T-helper 1 cell treated with Interleukin-12 subunit alpha and Interleukin-12 subunit beta and Interleukin-4 antibody, amounts not matched to agents 30 μg/mL and 1 μg/mL, for 36 hours (primary cell): Measurements from ENCODE around the gene EDARADD.
A peak's percentile ranks its signal among the peaks of the same experiment; 100 is the strongest.
"Not testable (repeated sequence)": the region's sequence is repeated elsewhere in the genome, so short reads cannot be mapped to it uniquely, and the experiment has no call there.

Experiments used
- H3K27ac Mint-ChIP-seq: one replicate; pipeline ENCODE4 v1.8.0; 2021; ENCODE audit warnings: mild to moderate bottlenecking, mixed read lengths
- H3K27me3 Mint-ChIP-seq: one replicate; pipeline ENCODE4 v1.8.0; 2021; ENCODE audit warnings: low read depth, mixed read lengths
- H3K36me3 Mint-ChIP-seq: one replicate; pipeline ENCODE4 v1.8.0; 2021; ENCODE audit warnings: low read depth, mixed read lengths
- H3K4me1 Mint-ChIP-seq: one replicate; pipeline ENCODE4 v1.8.0; 2021; ENCODE audit warnings: low read depth, mixed read lengths
- H3K4me3 Mint-ChIP-seq: one replicate; pipeline ENCODE4 v1.8.0; 2021; ENCODE audit warnings: mild to moderate bottlenecking, moderate library complexity, mixed read lengths
- H3K9me3 Mint-ChIP-seq: one replicate; pipeline ENCODE4 v1.8.0; 2021; ENCODE audit warnings: mixed read lengths

The EDARADD gene

GRCh38 chr1:236438614-236439013, 44.5 kb downstream of the EDARADD start:
- H3K27me3 Mint-ChIP-seq: no peaks in the 10 kb centered on the region
- no peaks in the 10 kb centered on the region for H3K4me1 Mint-ChIP-seq
- peaks cover 6% of the 10 kb centered on the region for H3K36me3 Mint-ChIP-seq
- no peak overlapping the region for H3K4me3 Mint-ChIP-seq
- no peaks in the 10 kb centered on the region for H3K9me3 Mint-ChIP-seq
- no peak overlapping the region for H3K27ac Mint-ChIP-seq

GRCh38 chr1:236440373-236440772, 46.3 kb downstream of the EDARADD start:
- Mint-ChIP-seq H3K36me3 (peaks cover 3% of the 10 kb centered on the region), H3K27ac (no peak overlapping the region), H3K4me3 (no peak overlapping the region), H3K4me1 (no peaks in the 10 kb centered on the region), H3K9me3 (no peaks in the 10 kb centered on the region), H3K27me3 (no peaks in the 10 kb centered on the region)

GRCh38 chr1:236450779-236451178, 56.7 kb downstream of the EDARADD start:
- Mint-ChIP-seq H3K27ac (no peak overlapping the region), H3K9me3 (no peaks in the 10 kb centered on the region)

GRCh38 chr1:236451796-236452373, 57.8 kb downstream of the EDARADD start:
- H3K27ac Mint-ChIP-seq: no peak overlapping the region
- H3K27me3 Mint-ChIP-seq: no peaks in the 10 kb centered on the region
- no peaks in the 10 kb centered on the region for H3K36me3 Mint-ChIP-seq
- H3K9me3 Mint-ChIP-seq: no peaks in the 10 kb centered on the region
- no peak overlapping the region for H3K4me3 Mint-ChIP-seq
- H3K4me1 Mint-ChIP-seq: peaks cover 1% of the 10 kb centered on the region

More at GRCh38 chr1:236450779-236451178, 56.7 kb downstream of the EDARADD start:
- no peaks in the 10 kb centered on the region for H3K27me3 Mint-ChIP-seq
- H3K36me3 Mint-ChIP-seq: no peaks in the 10 kb centered on the region
- no peaks in the 10 kb centered on the region for H3K4me1 Mint-ChIP-seq
- no peak overlapping the region for H3K4me3 Mint-ChIP-seq

- Mint-ChIP-seq H3K27me3 (no peaks in the 10 kb centered on the region), H3K36me3 (no peaks in the 10 kb centered on the region), H3K9me3 (no peaks in the 10 kb centered on the region), H3K4me1 (peaks cover 1% of the 10 kb centered on the region), H3K27ac (no peak overlapping the region), H3K4me3 (no peak overlapping the region)
These were observed 61.2 kb downstream of the EDARADD start for GRCh38 chr1:236455243-236455642.

- no peaks in the 10 kb centered on the region for H3K27me3 Mint-ChIP-seq
- H3K9me3 Mint-ChIP-seq: no peaks in the 10 kb centered on the region
- no peak overlapping the region for H3K27ac Mint-ChIP-seq
- H3K4me1 Mint-ChIP-seq: peaks cover 1% of the 10 kb centered on the region
- no peak overlapping the region for H3K4me3 Mint-ChIP-seq
- peaks cover 3% of the 10 kb centered on the region for H3K36me3 Mint-ChIP-seq
These were observed 63.7 kb downstream of the EDARADD start for GRCh38 chr1:236457775-236458174.

- no peaks in the 10 kb centered on the region for H3K27me3 Mint-ChIP-seq
- peaks cover 1% of the 10 kb centered on the region for H3K4me1 Mint-ChIP-seq
- H3K27ac Mint-ChIP-seq: no peak overlapping the region
- H3K36me3 Mint-ChIP-seq: peaks cover 3% of the 10 kb centered on the region
- H3K4me3 Mint-ChIP-seq: no peak overlapping the region
- no peaks in the 10 kb centered on the region for H3K9me3 Mint-ChIP-seq
These were observed 64.9 kb downstream of the EDARADD start for GRCh38 chr1:236458996-236459395.

- H3K4me1 Mint-ChIP-seq: peaks cover 1% of the 10 kb centered on the region
- peaks cover 5% of the 10 kb centered on the region for H3K27me3 Mint-ChIP-seq
- H3K36me3 Mint-ChIP-seq: peaks cover 3% of the 10 kb centered on the region
These were observed 66.0 kb downstream of the EDARADD start for GRCh38 chr1:236460103-236460502.

GRCh38 chr1:236464197-236464596, 70.1 kb downstream of the EDARADD start:
- H3K4me1 Mint-ChIP-seq: peaks cover 14% of the 10 kb centered on the region
- H3K4me3 Mint-ChIP-seq, H3K9me3 Mint-ChIP-seq, H3K36me3 Mint-ChIP-seq, H3K27ac Mint-ChIP-seq: not testable (repeated sequence)
- peaks cover 19% of the 10 kb centered on the region for H3K27me3 Mint-ChIP-seq

More at GRCh38 chr1:236460103-236460502, 66.0 kb downstream of the EDARADD start:
- Mint-ChIP-seq H3K9me3 (no peaks in the 10 kb centered on the region), H3K27ac (no peak overlapping the region), H3K4me3 (no peak overlapping the region)

- Mint-ChIP-seq H3K27me3 (peaks cover 19% of the 10 kb centered on the region), H3K4me3 (no peak overlapping the region), H3K36me3 (peaks cover 3% of the 10 kb centered on the region), H3K9me3 (no peaks in the 10 kb centered on the region), H3K4me1 (peaks cover 14% of the 10 kb centered on the region), H3K27ac (no peak overlapping the region)
These were observed 71.3 kb downstream of the EDARADD start for GRCh38 chr1:236465231-236465958.

- Mint-ChIP-seq H3K27me3 (peaks cover 19% of the 10 kb centered on the region), H3K27ac (peak overlapping the region; percentile 43), H3K36me3 (peaks cover 3% of the 10 kb centered on the region), H3K4me3 (no peak overlapping the region), H3K4me1 (peaks cover 14% of the 10 kb centered on the region), H3K9me3 (no peaks in the 10 kb centered on the region)
These were observed 71.8 kb downstream of the EDARADD start for GRCh38 chr1:236465959-236466303.

- Mint-ChIP-seq H3K4me1 (peaks cover 14% of the 10 kb centered on the region), H3K27ac (no peak overlapping the region), H3K27me3 (peaks cover 19% of the 10 kb centered on the region), H3K9me3 (no peaks in the 10 kb centered on the region), H3K36me3 (no peaks in the 10 kb centered on the region), H3K4me3 (no peak overlapping the region)
These were observed 73.2 kb downstream of the EDARADD start for GRCh38 chr1:236467327-236467641.

- Mint-ChIP-seq H3K4me3 (no peak overlapping the region), H3K9me3 (no peaks in the 10 kb centered on the region), H3K36me3 (no peaks in the 10 kb centered on the region), H3K27ac (no peak overlapping the region), H3K4me1 (peaks cover 14% of the 10 kb centered on the region), H3K27me3 (peaks cover 19% of the 10 kb centered on the region)
These were observed 74.5 kb downstream of the EDARADD start for GRCh38 chr1:236468625-236469024.

- H3K4me3 Mint-ChIP-seq: no peak overlapping the region
- no peaks in the 10 kb centered on the region for H3K36me3 Mint-ChIP-seq
- no peaks in the 10 kb centered on the region for H3K9me3 Mint-ChIP-seq
- H3K27ac Mint-ChIP-seq: no peak overlapping the region
- H3K27me3 Mint-ChIP-seq: peaks cover 19% of the 10 kb centered on the region
- H3K4me1 Mint-ChIP-seq: peaks cover 14% of the 10 kb centered on the region
These were observed 75.4 kb downstream of the EDARADD start for GRCh38 chr1:236469466-236469865.

- H3K27ac Mint-ChIP-seq: no peak overlapping the region
- H3K4me1 Mint-ChIP-seq: peaks cover 5% of the 10 kb centered on the region
- no peaks in the 10 kb centered on the region for H3K9me3 Mint-ChIP-seq
- no peak overlapping the region for H3K4me3 Mint-ChIP-seq
- no peaks in the 10 kb centered on the region for H3K36me3 Mint-ChIP-seq
- H3K27me3 Mint-ChIP-seq: peaks cover 8% of the 10 kb centered on the region
These were observed 77.0 kb downstream of the EDARADD start for GRCh38 chr1:236471096-236471495.
